ENCODE data around the gene TMEM175. TPM values are rescaled to one million over a fixed set of nuclear protein-coding genes. Genes with fewer than 3 reads are reported as not detected.
"Not testable (repeated sequence)": the region's sequence is repeated elsewhere in the genome, so short reads cannot be mapped to it uniquely, and the experiment has no call there.

Gene TMEM175
- total RNA-seq, 2 experiments from 2014 or later: 12.5 to 33.1 TPM

- no peaks in the 10 kb centered on the region for H3K36me3 ChIP-seq (ENCODE audit: insufficient read depth, low read length)
- CTCF ChIA-PET (ENCODE audit: unreplicated experiment): interaction anchor here (0.6 kb wide), 1 partner anchor 66 kb away, joined by 3 read pairs; no protein-coding TSS in a partner anchor
- no peaks in the 10 kb centered on the region for H3K9me2 ChIP-seq (ENCODE audit: insufficient read depth, low read length)
- intact Hi-C loops (cut with micrococcal nuclease; ENCODE audit: unreplicated experiment): loop anchor here (5.0 kb wide), 1 partner anchor 37 kb away; no protein-coding TSS in a partner anchor
- TF ChIP-seq, protein P1, sequence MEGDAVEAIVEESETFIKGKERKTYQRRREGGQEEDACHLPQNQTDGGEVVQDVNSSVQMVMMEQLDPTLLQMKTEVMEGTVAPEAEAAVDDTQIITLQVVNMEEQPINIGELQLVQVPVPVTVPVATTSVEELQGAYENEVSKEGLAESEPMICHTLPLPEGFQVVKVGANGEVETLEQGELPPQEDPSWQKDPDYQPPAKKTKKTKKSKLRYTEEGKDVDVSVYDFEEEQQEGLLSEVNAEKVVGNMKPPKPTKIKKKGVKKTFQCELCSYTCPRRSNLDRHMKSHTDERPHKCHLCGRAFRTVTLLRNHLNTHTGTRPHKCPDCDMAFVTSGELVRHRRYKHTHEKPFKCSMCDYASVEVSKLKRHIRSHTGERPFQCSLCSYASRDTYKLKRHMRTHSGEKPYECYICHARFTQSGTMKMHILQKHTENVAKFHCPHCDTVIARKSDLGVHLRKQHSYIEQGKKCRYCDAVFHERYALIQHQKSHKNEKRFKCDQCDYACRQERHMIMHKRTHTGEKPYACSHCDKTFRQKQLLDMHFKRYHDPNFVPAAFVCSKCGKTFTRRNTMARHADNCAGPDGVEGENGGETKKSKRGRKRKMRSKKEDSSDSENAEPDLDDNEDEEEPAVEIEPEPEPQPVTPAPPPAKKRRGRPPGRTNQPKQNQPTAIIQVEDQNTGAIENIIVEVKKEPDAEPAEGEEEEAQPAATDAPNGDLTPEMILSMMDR (conservative IDR thresholded peaks at IDR 0.05; ENCODE audit: low read length): no peak
- no peak for TF ChIP-seq EZH2phosphoT487 (IDR thresholded peaks at IDR 0.05; ENCODE audit: borderline replicate concordance, low read depth, low read length)
- BruUV-seq (replicated peaks): no TSS peak
- no peaks in the 10 kb centered on the region for H3K79me2 ChIP-seq (ENCODE audit: insufficient read depth, low read depth, low read length)
- peaks cover 7% of the 10 kb centered on the region for H3K4me1 ChIP-seq (ENCODE audit: insufficient read depth, low read length, poor library complexity, severe bottlenecking)
- no peak overlapping the region for H3K27ac ChIP-seq (ENCODE audit: low read depth, low read length, poor library complexity, severe bottlenecking)
- no peak overlapping the region for H3K4me2 ChIP-seq (ENCODE audit: low read length)
- no peak for DNase-seq (ENCODE audit: low spot score)
- H3K9me3 ChIP-seq (ENCODE audit: low read length): no peaks in the 10 kb centered on the region
- H3K4me3 ChIP-seq (ENCODE audit: low read depth, low read length, poor library complexity, severe bottlenecking): no peak overlapping the region
- no peak overlapping the region for H2AFZ ChIP-seq (ENCODE audit: low read length)
- no peaks in the 10 kb centered on the region for H4K20me1 ChIP-seq (ENCODE audit: insufficient read depth, low read length)
- POLR2A ChIA-PET: no interaction called here
These were observed 42.4 kb downstream of the TMEM175 start for GRCh38 chr4:974668-975067.

DNA sequence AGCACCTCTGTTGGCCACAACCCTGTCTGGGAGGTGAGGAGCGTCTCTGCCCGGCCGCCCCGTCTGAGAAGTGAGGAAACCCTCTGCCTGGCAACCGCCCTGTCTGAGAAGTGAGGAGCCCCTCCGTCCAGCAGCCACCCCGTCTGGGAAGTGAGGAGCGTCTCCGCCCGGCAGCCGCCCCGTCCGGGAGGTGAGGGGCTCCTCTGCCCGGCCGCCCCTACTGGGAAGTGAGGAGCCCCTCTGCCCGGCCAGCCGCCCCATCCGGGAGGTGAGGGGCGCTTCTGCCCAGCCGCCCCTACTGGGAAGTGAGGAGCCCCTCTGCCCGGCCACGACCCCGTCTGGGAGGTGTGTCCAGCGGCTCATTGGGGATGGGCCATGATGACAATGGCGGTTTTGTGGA is 43.8 kb downstream of the TMEM175 start:
- H3K4me2 ChIP-seq (ENCODE audit: low read length); CTCF ChIA-PET (ENCODE audit: unreplicated experiment); H3K36me3 ChIP-seq (ENCODE audit: insufficient read depth, low read length); H3K4me1 ChIP-seq (ENCODE audit: insufficient read depth, low read length, poor library complexity, severe bottlenecking); H2AFZ ChIP-seq (ENCODE audit: low read length); DNase-seq (ENCODE audit: low spot score); intact Hi-C loops (cut with micrococcal nuclease; ENCODE audit: unreplicated experiment); BruUV-seq (replicated peaks); H3K27ac ChIP-seq (ENCODE audit: low read depth, low read length, poor library complexity, severe bottlenecking); POLR2A ChIA-PET; H3K79me2 ChIP-seq (ENCODE audit: insufficient read depth, low read depth, low read length); H3K4me3 ChIP-seq (ENCODE audit: low read depth, low read length, poor library complexity, severe bottlenecking); H3K9me2 ChIP-seq (ENCODE audit: insufficient read depth, low read length); H3K9me3 ChIP-seq (ENCODE audit: low read length); H4K20me1 ChIP-seq (ENCODE audit: insufficient read depth, low read length): not testable (repeated sequence)

DNA sequence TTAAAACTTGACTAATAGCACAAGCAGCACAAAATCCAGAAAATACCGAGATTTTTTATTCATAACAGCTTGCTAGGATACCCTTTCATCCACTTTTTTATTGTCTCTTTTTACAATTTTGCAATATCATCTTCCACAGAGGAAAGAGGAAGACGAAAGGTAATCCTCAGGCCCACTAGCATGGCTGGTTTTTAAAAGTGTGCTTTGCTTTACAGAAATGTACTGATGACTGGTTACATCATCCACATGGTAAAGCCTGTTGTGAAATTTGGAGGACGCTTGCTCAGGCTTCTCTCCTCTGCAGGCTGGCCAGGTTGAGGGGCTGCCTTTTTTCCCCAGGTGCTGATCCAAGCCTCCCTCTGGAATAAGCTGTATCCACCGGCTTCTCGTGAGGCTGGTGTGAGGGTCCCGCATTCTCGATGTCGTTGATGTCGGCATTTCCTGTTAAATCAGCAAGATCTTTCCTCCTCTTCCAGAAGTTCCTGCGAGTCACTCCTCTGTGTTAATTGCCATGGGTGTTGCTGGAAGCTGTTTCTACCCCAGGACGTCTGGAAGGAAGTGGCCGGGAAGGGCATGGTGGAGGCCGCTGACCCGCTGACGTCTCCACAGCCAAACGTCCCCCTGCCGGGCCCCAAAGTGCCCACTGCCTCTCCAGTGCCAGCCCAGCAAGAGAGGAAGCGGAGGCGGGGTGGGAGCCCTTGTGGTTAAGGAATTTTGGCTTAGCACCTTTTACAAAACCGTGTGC is 46.9 kb downstream of the TMEM175 start:
- no peaks in the 10 kb centered on the region for H3K9me2 ChIP-seq (ENCODE audit: insufficient read depth, low read length)
- intact Hi-C loops (cut with micrococcal nuclease; ENCODE audit: unreplicated experiment): no loop called here
- H3K4me1 ChIP-seq (ENCODE audit: insufficient read depth, low read length, poor library complexity, severe bottlenecking): no peaks in the 10 kb centered on the region
- POLR2A ChIA-PET: no interaction called here
- TF ChIP-seq EZH2phosphoT487 (IDR thresholded peaks at IDR 0.05; ENCODE audit: borderline replicate concordance, low read depth, low read length): no peak
- TF ChIP-seq, protein P1 (conservative IDR thresholded peaks at IDR 0.05; ENCODE audit: low read length): no peak
- no peak overlapping the region for H2AFZ ChIP-seq (ENCODE audit: low read length)
- no peak overlapping the region for H3K27ac ChIP-seq (ENCODE audit: low read depth, low read length, poor library complexity, severe bottlenecking)
- no peaks in the 10 kb centered on the region for H3K36me3 ChIP-seq (ENCODE audit: insufficient read depth, low read length)
- no TSS peak for BruUV-seq (replicated peaks)
- no peaks in the 10 kb centered on the region for H3K79me2 ChIP-seq (ENCODE audit: insufficient read depth, low read depth, low read length)
- no peak overlapping the region for H3K4me2 ChIP-seq (ENCODE audit: low read length)
- DNase-seq (ENCODE audit: low spot score): no peak
- H4K20me1 ChIP-seq (ENCODE audit: insufficient read depth, low read length): no peaks in the 10 kb centered on the region
- H3K9me3 ChIP-seq (ENCODE audit: low read length): no peaks in the 10 kb centered on the region
- no peak overlapping the region for H3K4me3 ChIP-seq (ENCODE audit: low read depth, low read length, poor library complexity, severe bottlenecking)
- CTCF ChIA-PET (ENCODE audit: unreplicated experiment): no interaction called here

Data from OCI-LY7 (cell line).